Neural progenitor cell (in vitro differentiated cells): ENCODE measurements around the gene PPP2R5C.
"Not testable (repeated sequence)": the region's sequence is repeated elsewhere in the genome, so short reads cannot be mapped to it uniquely, and the experiment has no call there.

ENCODE experiments used
- CTCF ChIP-seq: fragments of 200-600 bp; sonication (generic); IDR thresholded peaks from 2 replicates; pipeline ENCODE4 v1.5.1; 2017; ENCODE audit warnings: antibody characterized with exemption, mild to moderate bottlenecking
- EZH2 ChIP-seq: fragments of 200-600 bp; sonication (generic); IDR thresholded peaks from 2 replicates; pipeline ENCODE4 v1.6.1; 2017; ENCODE audit warnings: antibody characterized with exemption, mild to moderate bottlenecking, moderate library complexity
- EZH2phosphoT487 ChIP-seq: fragments of 200-600 bp; sonication (generic); IDR thresholded peaks from 2 replicates; pipeline ENCODE4 v1.6.1; 2017; ENCODE audit warnings: antibody characterized with exemption

- not testable (repeated sequence) for TF ChIP-seq CTCF, EZH2, EZH2phosphoT487
Observed at GRCh38 chr14:101711857-101712233, 49.7 kb upstream of the PPP2R5C start.
